ENCODE measurements around the gene TBX21.

TBX21 gene, protein sequence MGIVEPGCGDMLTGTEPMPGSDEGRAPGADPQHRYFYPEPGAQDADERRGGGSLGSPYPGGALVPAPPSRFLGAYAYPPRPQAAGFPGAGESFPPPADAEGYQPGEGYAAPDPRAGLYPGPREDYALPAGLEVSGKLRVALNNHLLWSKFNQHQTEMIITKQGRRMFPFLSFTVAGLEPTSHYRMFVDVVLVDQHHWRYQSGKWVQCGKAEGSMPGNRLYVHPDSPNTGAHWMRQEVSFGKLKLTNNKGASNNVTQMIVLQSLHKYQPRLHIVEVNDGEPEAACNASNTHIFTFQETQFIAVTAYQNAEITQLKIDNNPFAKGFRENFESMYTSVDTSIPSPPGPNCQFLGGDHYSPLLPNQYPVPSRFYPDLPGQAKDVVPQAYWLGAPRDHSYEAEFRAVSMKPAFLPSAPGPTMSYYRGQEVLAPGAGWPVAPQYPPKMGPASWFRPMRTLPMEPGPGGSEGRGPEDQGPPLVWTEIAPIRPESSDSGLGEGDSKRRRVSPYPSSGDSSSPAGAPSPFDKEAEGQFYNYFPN

DNA sequence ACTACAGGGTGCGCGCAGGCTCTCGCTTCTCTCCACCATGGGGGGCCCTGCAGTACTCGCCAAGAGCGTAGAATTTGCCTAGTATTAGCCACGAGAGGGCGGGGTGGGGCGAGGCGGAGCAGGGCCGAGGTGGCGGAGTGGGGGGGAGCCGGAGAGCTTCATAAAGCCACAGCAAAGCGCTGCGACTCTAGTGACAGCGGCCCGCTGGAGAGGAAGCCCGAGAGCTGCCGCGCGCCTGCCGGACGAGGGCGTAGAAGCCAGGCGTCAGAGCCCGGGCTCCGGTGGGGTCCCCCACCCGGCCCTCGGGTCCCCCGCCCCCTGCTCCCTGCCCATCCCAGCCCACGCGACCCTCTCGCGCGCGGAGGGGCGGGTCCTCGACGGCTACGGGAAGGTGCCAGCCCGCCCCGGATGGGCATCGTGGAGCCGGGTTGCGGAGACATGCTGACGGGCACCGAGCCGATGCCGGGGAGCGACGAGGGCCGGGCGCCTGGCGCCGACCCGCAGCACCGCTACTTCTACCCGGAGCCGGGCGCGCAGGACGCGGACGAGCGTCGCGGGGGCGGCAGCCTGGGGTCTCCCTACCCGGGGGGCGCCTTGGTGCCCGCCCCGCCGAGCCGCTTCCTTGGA lies at the start of gene TBX21:
Gene TBX21 (plus strand): TSS at position 190 of the 627 bp plus-strand sequence. CDS start 219 bp downstream, at position 409.
- Mint-ChIP-seq H3K4me3 (peak within 1 kb of the TSS; percentile 98), H3K36me3 (ENCODE audit: insufficient read depth) (peaks cover 27% of the 10 kb centered on the region), H3K4me1 (peaks cover 81% of the 10 kb centered on the region), H3K9me3 (no peaks in the 10 kb centered on the region), H3K27me3 (no peaks in the 10 kb centered on the region), H3K27ac (ENCODE audit: low read depth) (peak within 1 kb of the TSS; percentile 97)
- ATAC-seq (replicated peaks; ENCODE audit: extremely low read depth, poor library complexity, severe bottlenecking) (peak; percentile 86), DNase-seq (ENCODE audit: low spot score in 2 of 2) (peak; percentile 84 to 90)

DNA sequence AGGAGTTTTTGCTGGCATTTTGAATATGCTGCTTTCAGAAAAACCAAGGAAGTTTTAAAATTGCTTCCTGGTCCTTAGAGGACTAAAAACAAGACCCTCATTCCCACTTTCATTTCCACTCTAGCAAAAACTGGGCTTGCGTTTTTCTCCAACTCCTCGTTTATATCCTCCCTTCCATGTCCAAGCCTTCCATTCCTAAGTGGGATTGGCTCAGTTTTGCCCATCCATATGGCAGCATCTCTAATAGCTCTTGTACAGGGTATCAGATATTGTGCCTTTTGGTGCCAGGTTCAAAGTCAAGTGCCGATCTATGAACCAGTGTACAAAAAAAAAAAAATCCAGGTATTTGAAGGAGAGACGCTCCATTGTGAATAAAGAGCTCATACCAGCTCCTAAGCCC lies 49.0 kb upstream of the TBX21 start:
- DNase-seq (ENCODE audit: low spot score in 2 of 2) (no peak), ATAC-seq (replicated peaks; ENCODE audit: extremely low read depth, poor library complexity, severe bottlenecking) (no peak)
- Mint-ChIP-seq H3K4me1 (no peaks in the 10 kb centered on the region), H3K27me3 (no peaks in the 10 kb centered on the region), H3K27ac (ENCODE audit: low read depth) (no peak overlapping the region), H3K9me3 (no peaks in the 10 kb centered on the region), H3K4me3 (no peak overlapping the region), H3K36me3 (ENCODE audit: insufficient read depth) (peaks cover 57% of the 10 kb centered on the region)

DNA sequence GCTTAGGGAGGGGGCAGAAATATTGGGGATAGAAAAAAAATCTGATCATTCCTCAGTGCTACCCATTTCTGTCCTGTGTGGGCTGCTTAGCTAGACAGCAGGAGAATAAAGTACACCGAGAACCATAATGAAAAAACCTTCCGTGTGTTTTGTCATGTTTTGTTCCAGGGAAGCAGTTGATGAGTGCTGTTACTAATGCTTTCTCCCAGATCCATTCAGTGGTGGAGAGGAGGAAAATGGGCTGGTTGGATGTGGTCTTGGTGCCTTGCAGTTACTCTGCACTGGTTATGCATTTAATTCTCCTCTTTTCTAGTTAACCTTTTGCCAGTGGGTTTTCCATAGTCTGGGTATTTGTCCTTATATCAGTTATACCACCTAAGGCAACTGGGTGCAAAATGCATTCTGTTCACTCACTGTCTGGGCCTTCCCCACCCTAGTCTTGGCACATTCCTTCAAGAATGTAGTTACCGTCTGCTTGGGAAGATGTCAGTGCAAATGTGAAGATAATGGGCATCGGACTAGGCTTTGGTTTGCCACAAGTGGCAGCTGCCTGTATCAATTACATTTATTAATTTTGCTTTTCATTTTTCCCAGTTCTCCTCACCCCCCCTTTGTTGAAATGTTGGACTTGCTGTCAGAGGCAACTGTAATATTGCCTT lies 48.4 kb upstream of the TBX21 start:
- DNase-seq (ENCODE audit: low spot score in 2 of 2): no peak
- no peaks in the 10 kb centered on the region for H3K9me3 Mint-ChIP-seq
- no peak overlapping the region for H3K4me3 Mint-ChIP-seq
- H3K4me1 Mint-ChIP-seq: no peaks in the 10 kb centered on the region
- H3K36me3 Mint-ChIP-seq (ENCODE audit: insufficient read depth): peaks cover 50% of the 10 kb centered on the region
- no peak for ATAC-seq (replicated peaks; ENCODE audit: extremely low read depth, poor library complexity, severe bottlenecking)
- no peaks in the 10 kb centered on the region for H3K27me3 Mint-ChIP-seq
- no peak overlapping the region for H3K27ac Mint-ChIP-seq (ENCODE audit: low read depth)

DNA sequence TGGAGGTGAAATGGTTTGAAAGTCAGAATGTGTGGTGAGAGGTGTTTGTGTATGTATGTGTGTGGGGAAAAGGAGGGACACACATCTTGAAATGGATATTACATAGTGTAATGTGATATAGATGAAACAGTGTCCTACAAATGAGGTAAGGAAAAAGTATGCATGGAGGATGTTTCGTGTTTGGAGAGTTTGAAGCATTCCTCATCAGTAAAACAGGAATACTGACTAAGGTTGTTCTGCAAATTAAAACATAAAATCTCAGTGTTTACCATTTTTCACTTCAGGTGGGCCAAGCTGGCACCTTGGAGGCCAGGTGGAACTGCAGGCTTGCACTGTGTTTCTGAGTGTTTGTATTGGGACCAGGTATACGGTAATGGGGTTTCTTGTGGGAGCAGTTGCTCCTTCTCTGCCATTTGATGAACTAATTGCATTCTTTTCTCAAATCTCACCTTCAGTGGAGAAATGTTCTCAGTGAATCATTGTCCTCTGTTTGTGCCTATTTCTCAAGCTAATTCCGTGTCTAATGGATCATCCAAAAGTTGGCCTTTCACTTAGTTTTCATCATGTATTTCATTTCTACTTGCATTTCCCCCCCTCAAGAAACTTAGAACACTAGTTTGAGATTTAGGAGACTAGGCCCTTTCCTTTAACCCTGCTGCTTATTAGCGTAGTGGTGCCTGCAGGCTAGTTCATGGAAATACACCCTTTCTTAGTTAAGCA lies 47.3 kb upstream of the TBX21 start:
- DNase-seq (ENCODE audit: low spot score in 2 of 2): no peak
- Mint-ChIP-seq H3K36me3 (ENCODE audit: insufficient read depth) (peaks cover 40% of the 10 kb centered on the region), H3K4me1 (no peaks in the 10 kb centered on the region), H3K27me3 (no peaks in the 10 kb centered on the region), H3K4me3 (no peak overlapping the region), H3K27ac (ENCODE audit: low read depth) (no peak overlapping the region), H3K9me3 (no peaks in the 10 kb centered on the region)
- no peak for ATAC-seq (replicated peaks; ENCODE audit: extremely low read depth, poor library complexity, severe bottlenecking)

DNA sequence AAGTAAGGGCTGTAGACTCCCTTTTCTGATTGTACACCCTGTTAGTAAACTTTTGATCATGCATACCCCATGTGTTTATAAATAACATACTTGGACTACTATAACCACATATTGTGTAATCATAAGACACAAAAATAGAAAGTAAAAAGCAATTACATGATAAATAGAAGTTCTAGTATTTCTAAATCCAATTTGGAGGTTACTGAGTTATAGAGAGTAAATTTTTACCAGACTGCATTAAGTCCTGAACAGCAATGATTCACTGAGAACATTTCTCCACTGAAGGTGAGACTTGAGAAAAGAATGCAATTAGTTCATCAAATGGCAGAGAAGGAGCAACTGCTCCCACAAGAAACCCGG lies 46.8 kb upstream of the TBX21 start:
- no peak for ATAC-seq (replicated peaks; ENCODE audit: extremely low read depth, poor library complexity, severe bottlenecking)
- no peaks in the 10 kb centered on the region for H3K4me1 Mint-ChIP-seq
- DNase-seq (ENCODE audit: low spot score in 2 of 2): no peak
- H3K36me3 Mint-ChIP-seq (ENCODE audit: insufficient read depth): peaks cover 34% of the 10 kb centered on the region
- no peak overlapping the region for H3K27ac Mint-ChIP-seq (ENCODE audit: low read depth)
- no peak overlapping the region for H3K4me3 Mint-ChIP-seq
- H3K9me3 Mint-ChIP-seq: no peaks in the 10 kb centered on the region
- no peaks in the 10 kb centered on the region for H3K27me3 Mint-ChIP-seq

DNA sequence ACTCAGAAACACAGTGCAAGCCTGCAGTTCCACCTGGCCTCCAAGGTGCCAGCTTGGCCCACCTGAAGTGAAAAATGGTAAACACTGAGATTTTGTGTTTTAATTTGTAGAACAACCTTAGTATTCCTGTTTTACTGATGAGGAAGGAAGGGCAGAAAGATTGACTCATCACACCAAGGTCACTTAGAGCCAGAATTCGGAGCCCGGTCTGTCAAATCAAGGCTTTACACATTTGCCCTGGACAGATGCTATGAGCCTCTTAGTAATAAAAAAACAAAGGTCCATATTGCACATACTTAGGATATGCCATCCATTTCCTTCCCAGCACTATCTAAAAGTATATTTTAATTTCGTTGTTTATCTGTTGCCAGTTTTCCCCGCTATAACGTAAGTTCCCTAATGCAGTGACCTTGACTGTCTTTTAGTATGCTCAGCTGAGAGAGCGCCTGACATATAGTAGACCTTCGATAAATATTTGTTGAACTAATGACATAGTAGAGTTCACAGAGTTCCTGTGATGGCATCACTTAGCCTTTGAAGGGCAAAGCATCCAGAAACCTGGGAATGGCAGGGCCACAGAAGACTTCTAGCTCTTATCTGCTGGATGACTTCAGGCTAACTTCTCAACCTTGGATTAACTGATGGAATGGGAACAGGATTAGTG lies 46.2 kb upstream of the TBX21 start:
- no peaks in the 10 kb centered on the region for H3K27me3 Mint-ChIP-seq
- ATAC-seq (replicated peaks; ENCODE audit: extremely low read depth, poor library complexity, severe bottlenecking) (no peak), DNase-seq (ENCODE audit: low spot score in 2 of 2) (no peak)
- peaks cover 29% of the 10 kb centered on the region for H3K36me3 Mint-ChIP-seq (ENCODE audit: insufficient read depth)
- peaks cover 4% of the 10 kb centered on the region for H3K4me1 Mint-ChIP-seq
- no peak overlapping the region for H3K27ac Mint-ChIP-seq (ENCODE audit: low read depth)
- no peak overlapping the region for H3K4me3 Mint-ChIP-seq
- H3K9me3 Mint-ChIP-seq: no peaks in the 10 kb centered on the region

DNA sequence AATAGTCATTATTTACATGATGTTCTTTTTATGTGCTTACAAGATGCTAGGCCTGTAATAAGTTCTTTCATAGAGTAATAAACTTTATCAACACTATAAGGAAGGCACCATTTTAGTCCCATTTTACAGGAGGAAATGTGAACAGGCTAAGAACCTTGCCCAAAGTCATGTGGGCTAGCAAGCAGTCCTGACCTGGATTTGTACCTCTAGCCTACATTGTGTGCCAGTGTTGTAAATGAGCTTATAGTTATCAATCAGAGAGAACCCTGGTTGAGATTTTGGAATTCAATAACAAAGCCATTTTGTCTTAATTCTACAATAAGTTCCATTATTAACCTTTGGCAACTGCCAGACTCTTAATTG lies 45.7 kb upstream of the TBX21 start:
- Mint-ChIP-seq H3K9me3 (no peaks in the 10 kb centered on the region), H3K36me3 (ENCODE audit: insufficient read depth) (peaks cover 24% of the 10 kb centered on the region), H3K27me3 (no peaks in the 10 kb centered on the region), H3K4me1 (peaks cover 9% of the 10 kb centered on the region), H3K27ac (ENCODE audit: low read depth) (no peak overlapping the region), H3K4me3 (no peak overlapping the region)
- ATAC-seq (replicated peaks; ENCODE audit: extremely low read depth, poor library complexity, severe bottlenecking) (no peak), DNase-seq (ENCODE audit: low spot score in 2 of 2) (no peak)

DNA sequence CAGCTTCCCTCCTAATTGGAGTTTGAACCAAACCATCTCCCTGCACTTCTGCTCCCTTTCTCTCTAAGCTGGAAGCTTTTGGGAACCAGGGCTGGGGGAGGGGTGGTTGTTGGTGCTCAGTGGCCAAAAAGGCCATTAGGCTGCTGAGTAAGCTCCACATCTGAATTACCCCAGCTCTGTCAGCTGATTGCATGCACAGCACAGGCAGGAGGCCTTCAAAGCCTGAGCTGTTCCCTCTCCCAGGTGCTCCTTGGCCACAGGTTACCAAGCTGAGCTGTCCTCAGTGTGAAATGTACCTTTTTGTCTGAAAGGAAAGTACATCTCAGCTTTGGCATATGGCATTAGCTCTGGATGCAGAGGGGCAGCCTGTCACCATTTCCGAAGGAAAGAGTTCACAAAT lies 45.3 kb upstream of the TBX21 start:
- Mint-ChIP-seq H3K4me3 (no peak overlapping the region), H3K9me3 (no peaks in the 10 kb centered on the region), H3K4me1 (peaks cover 14% of the 10 kb centered on the region), H3K27ac (ENCODE audit: low read depth) (no peak overlapping the region), H3K36me3 (ENCODE audit: insufficient read depth) (peaks cover 19% of the 10 kb centered on the region), H3K27me3 (no peaks in the 10 kb centered on the region)
- ATAC-seq (replicated peaks; ENCODE audit: extremely low read depth, poor library complexity, severe bottlenecking): no peak
- DNase-seq (ENCODE audit: low spot score in 2 of 2): no peak

DNA sequence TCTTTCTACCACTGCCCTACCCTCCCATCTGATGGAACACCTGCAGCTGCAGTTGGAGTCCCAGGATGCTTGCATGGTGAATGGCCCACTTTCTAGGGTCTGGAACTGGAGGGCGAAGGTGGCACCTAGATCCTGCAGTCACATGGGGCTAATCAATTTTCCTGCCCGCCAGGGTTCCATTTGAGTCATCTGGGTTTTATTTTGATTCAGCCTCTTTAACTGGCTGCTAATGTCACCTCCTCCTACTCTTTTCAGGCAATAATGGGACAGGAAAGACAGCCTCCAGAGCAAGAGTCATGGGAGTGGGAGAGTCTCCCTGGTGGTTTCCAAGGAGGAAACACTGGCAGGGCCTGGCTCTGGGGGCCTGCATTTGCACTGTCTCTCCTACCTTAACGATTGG lies 42.9 kb upstream of the TBX21 start:
- Mint-ChIP-seq H3K9me3 (no peaks in the 10 kb centered on the region), H3K27ac (ENCODE audit: low read depth) (no peak overlapping the region), H3K4me1 (peaks cover 28% of the 10 kb centered on the region), H3K4me3 (no peak overlapping the region), H3K36me3 (ENCODE audit: insufficient read depth) (peaks cover 6% of the 10 kb centered on the region), H3K27me3 (no peaks in the 10 kb centered on the region)
- DNase-seq (ENCODE audit: low spot score in 2 of 2) (no peak), ATAC-seq (replicated peaks; ENCODE audit: extremely low read depth, poor library complexity, severe bottlenecking) (no peak)

DNA sequence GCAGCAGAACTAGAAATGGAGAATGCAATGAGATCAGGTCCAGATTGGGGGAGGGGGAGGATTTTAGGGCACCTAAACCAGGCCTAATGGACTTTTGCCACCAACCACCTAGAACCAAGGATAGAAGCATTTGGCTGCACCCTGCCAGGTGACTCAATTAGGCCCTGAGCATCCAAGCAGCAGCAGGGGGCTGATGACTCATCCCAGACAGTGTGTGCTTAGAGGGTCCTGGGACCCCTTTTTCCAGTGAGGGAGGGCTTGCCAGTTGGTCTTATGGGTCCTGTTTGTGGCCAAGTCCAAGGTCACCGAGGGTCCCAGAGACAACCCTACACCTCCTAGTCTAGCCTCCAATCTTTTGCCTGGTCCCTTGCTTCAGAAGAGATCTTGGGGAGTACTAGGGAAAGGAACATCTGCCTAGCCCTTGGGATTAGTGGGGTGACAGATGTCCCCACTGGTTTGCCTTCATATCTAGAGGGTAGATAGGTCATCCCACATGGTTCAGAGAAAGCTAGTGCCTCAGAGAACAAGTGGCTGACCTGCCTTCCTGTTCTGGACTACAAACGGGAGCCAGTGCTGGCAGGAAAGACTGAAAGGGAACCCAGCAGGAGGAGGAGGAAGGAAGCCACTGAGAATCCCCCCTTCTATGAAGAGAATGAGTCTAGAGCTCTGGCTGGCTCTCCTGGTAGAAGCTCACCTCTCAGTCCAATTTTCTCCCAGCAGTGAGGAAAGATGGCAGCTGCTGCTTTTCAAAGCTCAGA lies 40.7 kb upstream of the TBX21 start:
- Mint-ChIP-seq H3K4me1 (peaks cover 47% of the 10 kb centered on the region), H3K4me3 (peak overlapping the region; percentile 91), H3K36me3 (ENCODE audit: insufficient read depth) (peaks cover 13% of the 10 kb centered on the region), H3K27ac (ENCODE audit: low read depth) (peak overlapping the region; percentile 95), H3K27me3 (no peaks in the 10 kb centered on the region), H3K9me3 (no peaks in the 10 kb centered on the region)
- ATAC-seq (replicated peaks; ENCODE audit: extremely low read depth, poor library complexity, severe bottlenecking): no peak
- DNase-seq (ENCODE audit: low spot score in 2 of 2): no peak

DNA sequence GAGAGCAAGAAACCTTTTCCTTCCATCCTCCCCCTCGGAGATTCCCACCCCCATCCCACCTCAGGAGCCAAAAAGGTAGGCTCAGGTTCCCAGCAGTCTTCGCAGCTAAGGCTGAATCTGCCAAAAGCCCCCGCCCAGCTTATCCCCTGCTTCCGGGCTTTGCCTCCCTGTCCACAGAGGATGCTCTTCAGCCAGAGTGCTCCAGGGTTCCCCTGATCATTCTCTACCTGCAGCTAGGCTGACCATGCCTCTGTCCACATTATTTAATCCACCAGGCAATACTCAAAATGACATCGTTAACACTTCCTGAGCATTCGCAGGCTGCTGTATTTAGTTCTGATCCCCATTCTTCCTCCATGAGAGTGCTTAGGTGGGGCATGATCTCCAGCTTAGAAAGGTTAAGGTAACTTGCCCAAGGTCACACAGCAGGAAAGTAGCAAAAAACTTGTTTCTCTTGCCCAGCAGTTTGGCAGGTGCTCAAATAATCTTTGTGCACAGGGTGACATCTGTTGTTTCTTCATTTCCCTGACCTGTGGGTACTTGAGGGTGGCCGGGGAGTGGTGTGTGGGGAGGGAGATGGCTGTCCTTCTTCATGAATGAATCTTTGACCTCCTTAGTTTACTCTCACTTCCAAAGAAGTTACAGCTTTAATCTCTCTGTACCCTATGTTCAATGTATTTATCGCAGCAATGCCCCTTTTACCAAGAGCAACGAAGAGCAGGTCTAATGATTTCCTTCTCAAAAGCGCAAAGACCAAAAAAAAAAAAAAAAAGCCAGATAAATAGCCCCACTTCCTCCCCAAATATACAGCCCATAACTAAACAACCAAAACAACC lies 39.9 kb upstream of the TBX21 start:
- ATAC-seq (replicated peaks; ENCODE audit: extremely low read depth, poor library complexity, severe bottlenecking): peak; percentile 16

More for the DNA sequence above, 39.9 kb upstream of the TBX21 start:
- H3K27me3 Mint-ChIP-seq: no peaks in the 10 kb centered on the region
- peaks cover 14% of the 10 kb centered on the region for H3K36me3 Mint-ChIP-seq (ENCODE audit: insufficient read depth)
- H3K9me3 Mint-ChIP-seq: no peaks in the 10 kb centered on the region
- H3K4me1 Mint-ChIP-seq: peaks cover 51% of the 10 kb centered on the region
- no peak for DNase-seq (ENCODE audit: low spot score in 2 of 2)
- peak overlapping the region; percentile 91 for H3K4me3 Mint-ChIP-seq
- peak overlapping the region; percentile 95 for H3K27ac Mint-ChIP-seq (ENCODE audit: low read depth)
